Panc1 (cell line): ENCODE measurements around the gene ACOX3.

Experiments
- CTCF ChIP-seq: fragments of 450-650 bp; IDR thresholded peaks from 2 replicates; pipeline ENCODE4 v1.5.1; 2017; ENCODE audit warnings: mild to moderate bottlenecking
- POLR2AphosphoS5 ChIP-seq: IDR thresholded peaks from 2 replicates; pipeline ENCODE4 v1.6.1; 2012; ENCODE audit warnings: mild to moderate bottlenecking, low read depth, low read length, moderate library complexity
- REST ChIP-seq, 2 experiments: IDR thresholded peaks; 2 replicates each; pipeline ENCODE4 v1.6.1; 2011 to 2012; ENCODE audit warnings: low read depth in 2 of 2, control low read depth in 1 of 2, low read length in 1 of 2, mild to moderate bottlenecking in 1 of 2, moderate library complexity in 1 of 2; ENCODE audit not compliant: insufficient read depth in 1 of 2
- SIN3A ChIP-seq: IDR thresholded peaks from 2 replicates; pipeline ENCODE4 v1.6.1; 2012; ENCODE audit warnings: low read depth, mild to moderate bottlenecking, low read length, moderate library complexity, borderline replicate concordance; ENCODE audit not compliant: insufficient read depth

GRCh38 chr4:8473198-8473919 lies 32.8 kb upstream of the ACOX3 start:
- no peak for TF ChIP-seq CTCF
- no peak for TF ChIP-seq REST (IDR thresholded peaks at IDR 0.05; ENCODE audit: insufficient read depth in 1 of 2, low read depth in 2 of 2, low read length in 1 of 2)
- no peak for TF ChIP-seq POLR2AphosphoS5
- no peak for TF ChIP-seq SIN3A
